22Rv1 (cell line): Measurements from ENCODE around the gene SMARCE1.

ENCODE experiments used
- H3K27ac ChIP-seq: fragments of 450-650 bp; 2 replicates; pipeline ENCODE4 v1.5.1; 2017
- CTCF ChIP-seq: fragments of 450-650 bp; IDR thresholded peaks from 2 replicates; pipeline ENCODE4 v1.5.1; 2017; ENCODE audit warnings: mild to moderate bottlenecking
- ZFX ChIP-seq: fragments of 450-650 bp; IDR thresholded peaks from 2 replicates; pipeline ENCODE4 v1.6.1; 2017; ENCODE audit warnings: antibody characterized with exemption, borderline replicate concordance

Gene SMARCE1

GRCh38 chr17:40602445-40603443 lies 44.9 kb downstream of the SMARCE1 start:
- no peak overlapping the region for H3K27ac ChIP-seq
- TF ChIP-seq ZFX (no peak), CTCF (no peak)

GRCh38 chr17:40600486-40601046 lies 47.1 kb downstream of the SMARCE1 start:
- H3K27ac ChIP-seq = no peak overlapping the region
- TF ChIP-seq ZFX (no peak), CTCF (no peak)

GRCh38 chr17:40599468-40599763 lies 48.2 kb downstream of the SMARCE1 start:
- no peak overlapping the region for H3K27ac ChIP-seq
- no peak for TF ChIP-seq ZFX
- TF ChIP-seq CTCF = no peak

- TF ChIP-seq CTCF = no peak
- no peak for TF ChIP-seq ZFX
- no peak overlapping the region for H3K27ac ChIP-seq
Measured at GRCh38 chr17:40598619-40599467, 48.8 kb downstream of the SMARCE1 start.

GRCh38 chr17:40598301-40598618 lies 49.4 kb downstream of the SMARCE1 start:
- TF ChIP-seq ZFX (no peak), CTCF (no peak)
- H3K27ac ChIP-seq = no peak overlapping the region

GRCh38 chr17:40597556-40598300 lies 49.9 kb downstream of the SMARCE1 start:
- H3K27ac ChIP-seq = no peak overlapping the region
- no peak for TF ChIP-seq ZFX
- TF ChIP-seq CTCF = no peak
